Prostate gland (tissue), 2 donors: Measurements from ENCODE around the gene GSE1. TPM values are rescaled to one million over a fixed set of nuclear protein-coding genes. Genes with fewer than 3 reads are reported as not detected.

ENCODE experiments used
- DNase-seq: peaks from one replicate; pipeline ENCODE4 v3.0.0-alpha.2; 2019; ENCODE audit warnings: low spot score
- H3K27ac ChIP-seq, 2 donors: fragments of 200-600 bp; sonication (generic); 2 replicates each; pipeline ENCODE4 v1.5.1; 2017 to 2019
- H3K27me3 ChIP-seq: fragments of 200-600 bp; sonication (generic); replicated peaks from 2 replicates; pipeline ENCODE4 v1.5.1; 2019; ENCODE audit not compliant: insufficient read depth
- H3K36me3 ChIP-seq, 2 donors: fragments of 200-600 bp; sonication (generic); 1 replicate in 1 of 2; 2 replicates in 1 of 2; pipeline versions ENCODE4 v1.5.1 to v1.8.1; 2017 to 2019
- H3K4me1 ChIP-seq: fragments of 200-600 bp; sonication (generic); replicated peaks from 2 replicates; pipeline ENCODE4 v1.5.1; 2019
- H3K4me3 ChIP-seq, 2 donors: fragments of 200-600 bp; sonication (generic); 2 replicates each; pipeline ENCODE4 v1.5.1; 2017 to 2019
- H3K9me3 ChIP-seq: fragments of 200-600 bp; sonication (generic); 2 replicates; pipeline ENCODE4 v1.5.1; 2017
- CTCF ChIP-seq, 4 experiments: fragments of 200-600 bp in 2 of 4; fragments of 450-650 bp in 2 of 4; sonication (generic) in 2 of 4; IDR thresholded peaks; 1 replicate in 3 of 4; 2 replicates in 1 of 4; pipeline ENCODE4 v1.5.1; 2016 to 2019; ENCODE audit warnings: antibody characterized with exemption in 4 of 4, mild to moderate bottlenecking in 2 of 4, moderate library complexity in 2 of 4
- POLR2A ChIP-seq: fragments of 450-650 bp; IDR thresholded peaks from one replicate; pipeline ENCODE4 v1.6.1; 2016; ENCODE audit warnings: antibody characterized with exemption, mild to moderate bottlenecking
- POLR2AphosphoS5 ChIP-seq: sonication (generic); formaldehyde crosslinking; IDR thresholded peaks from one replicate; pipeline ENCODE4 v1.6.1; 2017; ENCODE audit warnings: antibody characterized with exemption
- WGBS: methylation state at CpG from one replicate; pipeline ENCODE4 v1.1.5; 2018; 5-methylcytosine and 5-hydroxymethylcytosine counted together
- intact Hi-C: fragments of 100-400 bp; cut with DNase I; formaldehyde crosslinking; loops from one replicate; pipeline ENCODE4 v1.14.2; 2022
- total RNA-seq, 2 donors: library from RNA; depleted of rRNA; stranded (reverse); fragments of >200 nt; gene quantifications; one replicate each; pipeline ENCODE4 v1.1.0, GENCODE V29; 2016

Gene GSE1
- total RNA-seq, 2 donors from 2014 or later: 41.4 to 146 TPM

DNA sequence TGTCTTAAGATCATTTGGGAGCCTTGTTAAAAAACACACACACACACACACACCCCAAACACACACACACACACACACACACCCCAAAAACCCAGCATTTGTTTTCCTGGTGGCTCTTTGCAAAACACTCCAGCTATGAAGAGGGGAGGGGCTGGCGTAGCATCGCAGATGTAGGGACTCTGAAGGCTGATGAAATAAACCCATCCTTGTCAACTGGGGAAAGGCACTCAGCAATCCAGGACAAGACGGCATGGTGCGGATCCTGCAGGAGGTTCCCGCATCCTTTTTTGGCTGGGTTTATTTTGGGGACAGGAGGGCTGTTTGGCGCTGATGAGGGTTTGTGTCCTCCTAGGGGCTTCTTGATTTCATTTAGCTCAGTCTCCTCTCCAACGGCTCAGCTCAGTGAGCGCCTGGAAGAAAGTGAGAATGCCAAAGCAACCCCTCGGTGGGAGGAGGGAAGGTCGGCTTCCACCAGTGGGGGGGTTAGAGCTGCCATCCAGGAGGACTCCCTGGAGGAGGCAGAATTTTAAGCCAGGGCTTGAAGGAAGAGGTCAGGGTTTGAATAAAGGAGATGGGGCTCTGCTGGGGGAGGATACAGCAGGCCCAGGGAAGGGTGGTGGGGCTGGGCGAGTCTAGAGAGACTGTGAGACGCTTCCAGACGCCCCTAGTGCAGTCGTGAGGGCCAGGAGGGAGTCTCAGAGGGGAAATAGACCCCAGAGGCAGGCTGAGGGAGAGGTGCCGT is 12.4 kb upstream of the GSE1 start:
- no peak overlapping the region for H3K4me3 ChIP-seq
- H3K27ac ChIP-seq: no peak overlapping the region
- H3K36me3 ChIP-seq: no peaks in the 10 kb centered on the region
- H3K27me3 ChIP-seq: no peaks in the 10 kb centered on the region
- intact Hi-C loops: no loop called here
- 77% methylated on average over 15 of the region's 15 CpGs for WGBS
- TF ChIP-seq CTCF (IDR thresholded peaks at IDR 0.05) (no peak), POLR2AphosphoS5 (no peak), POLR2A (no peak)
- DNase-seq: no peak
- H3K9me3 ChIP-seq: no peaks in the 10 kb centered on the region
- peaks cover 6% of the 10 kb centered on the region for H3K4me1 ChIP-seq

GRCh38 chr16:85601272-85601639 is 11.9 kb upstream of the GSE1 start:
- Histone ChIP-seq H3K4me3 (no peak overlapping the region), H3K36me3 (no peaks in the 10 kb centered on the region), H3K27me3 (no peaks in the 10 kb centered on the region), H3K4me1 (peaks cover 11% of the 10 kb centered on the region), H3K9me3 (no peaks in the 10 kb centered on the region), H3K27ac (no peak overlapping the region)
- 69% methylated on average over 10 of the region's 10 CpGs for WGBS
- intact Hi-C loops: no loop called here
- TF ChIP-seq POLR2AphosphoS5 (no peak), POLR2A (no peak), CTCF (IDR thresholded peaks at IDR 0.05) (no peak)
- no peak for DNase-seq

- no peaks in the 10 kb centered on the region for H3K36me3 ChIP-seq
- no peaks in the 10 kb centered on the region for H3K9me3 ChIP-seq
- no peak for DNase-seq
- H3K4me1 ChIP-seq: peaks cover 16% of the 10 kb centered on the region
- no peak overlapping the region for H3K27ac ChIP-seq
- intact Hi-C loops: no loop called here
- no peak for TF ChIP-seq POLR2A
- no peak for TF ChIP-seq POLR2AphosphoS5
- no peak for TF ChIP-seq CTCF (IDR thresholded peaks at IDR 0.05)
- no peak overlapping the region for H3K4me3 ChIP-seq
- WGBS: 76% methylated on average over 30 of the region's 30 CpGs
- no peaks in the 10 kb centered on the region for H3K27me3 ChIP-seq
Observed at GRCh38 chr16:85601730-85602401, 11.3 kb upstream of the GSE1 start.

DNA sequence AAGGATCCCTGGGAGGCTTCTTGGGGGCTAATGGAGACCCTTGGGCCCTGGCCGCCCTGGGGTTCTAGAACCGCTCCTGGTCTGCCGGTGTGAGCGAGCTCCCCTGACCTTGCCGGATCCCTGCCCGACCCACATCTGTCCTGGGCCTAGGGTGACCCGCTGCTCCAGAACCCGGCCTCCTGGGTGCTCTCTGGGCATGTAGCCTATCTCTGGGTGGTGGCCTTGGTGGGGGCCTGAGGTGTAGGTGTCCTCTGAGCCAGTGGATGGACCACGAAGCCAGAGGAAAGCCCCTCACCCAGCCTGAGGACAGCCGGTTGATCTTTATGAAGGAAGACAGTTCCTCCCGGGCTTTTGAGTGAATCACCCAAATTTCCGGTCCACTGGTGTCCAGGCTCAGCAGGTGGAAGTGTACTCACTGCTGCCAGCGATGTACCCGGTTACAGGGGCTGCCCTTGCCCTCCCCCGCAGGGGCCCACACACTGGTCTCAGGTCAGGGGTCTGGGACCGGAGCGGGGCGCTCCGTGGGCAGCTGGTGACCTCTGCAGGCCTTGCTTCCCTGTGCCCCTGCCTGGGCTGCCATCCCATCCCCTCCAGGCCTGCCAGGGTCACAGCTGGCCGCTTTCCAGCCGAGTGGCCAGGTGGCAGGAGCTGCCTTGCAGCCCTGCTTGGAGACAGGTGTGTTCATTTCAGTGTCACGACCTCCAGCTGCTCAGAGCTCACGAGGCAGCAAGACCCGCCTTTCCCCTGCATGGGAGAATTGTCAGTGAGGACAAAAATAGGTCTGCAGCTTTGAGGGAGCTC is 10.5 kb upstream of the GSE1 start:
- Histone ChIP-seq H3K9me3 (no peaks in the 10 kb centered on the region), H3K4me3 (no peak overlapping the region), H3K27ac (no peak overlapping the region), H3K27me3 (no peaks in the 10 kb centered on the region), H3K4me1 (peaks cover 23% of the 10 kb centered on the region), H3K36me3 (no peaks in the 10 kb centered on the region)
- intact Hi-C loops: no loop called here
- 81% methylated on average over 24 of the region's 24 CpGs for WGBS
- TF ChIP-seq POLR2A: no peak
- no peak for TF ChIP-seq CTCF (IDR thresholded peaks at IDR 0.05)
- no peak for TF ChIP-seq POLR2AphosphoS5
- DNase-seq: no peak
